Astrocyte (in vitro differentiated cells and primary cell): ENCODE measurements around the gene CD300LD. TPM values are rescaled to one million over a fixed set of nuclear protein-coding genes. Genes with fewer than 3 reads are reported as not detected.

Experiments
- DNase-seq: peaks from one replicate; pipeline ENCODE4 v3.0.0-alpha.2; 2010; ENCODE audit warnings: low read depth
- FAIRE-seq: peaks from 2 replicates; lab custom pipeline; 2011; peaks lifted over from hg19 to GRCh38; lab: Jason Lieb, UNC
- H2AFZ ChIP-seq: 2 replicates; pipeline ENCODE4 v1.6.0; 2012; ENCODE audit warnings: low read depth, low read length, inconsistent platforms
- H3K27ac ChIP-seq: 2 replicates; pipeline ENCODE4 v1.5.1; 2011; ENCODE audit warnings: low read depth, low read length, inconsistent platforms
- H3K27me3 ChIP-seq: 2 replicates; pipeline ENCODE4 v1.6.0; 2011; ENCODE audit warnings: low read length, inconsistent platforms; ENCODE audit not compliant: insufficient read depth
- H3K36me3 ChIP-seq: 2 replicates; pipeline ENCODE4 v1.5.1; 2011; ENCODE audit warnings: low read length, inconsistent platforms; ENCODE audit not compliant: insufficient read depth
- H3K4me1 ChIP-seq: 2 replicates; pipeline ENCODE4 v1.5.1; 2011; ENCODE audit warnings: low read length, inconsistent platforms; ENCODE audit not compliant: insufficient read depth
- H3K4me2 ChIP-seq: 2 replicates; pipeline ENCODE4 v1.6.0; 2012; ENCODE audit warnings: low read length, inconsistent platforms
- H3K4me3 ChIP-seq: 2 replicates; pipeline ENCODE4 v1.5.1; 2011; ENCODE audit warnings: low read depth, mild to moderate bottlenecking, low read length, inconsistent platforms; ENCODE audit not compliant: insufficient read depth
- H3K79me2 ChIP-seq: 2 replicates; pipeline ENCODE4 v1.6.0; 2012; ENCODE audit warnings: mild to moderate bottlenecking, low read length, inconsistent platforms; ENCODE audit not compliant: insufficient read depth
- H3K9ac ChIP-seq: 2 replicates; pipeline ENCODE4 v1.6.0; 2012; ENCODE audit warnings: mild to moderate bottlenecking, low read length, inconsistent platforms
- H3K9me3 ChIP-seq: 2 replicates; pipeline ENCODE4 v1.5.1; 2012; ENCODE audit warnings: low read depth, mild to moderate bottlenecking, low read length, inconsistent platforms; ENCODE audit not compliant: insufficient read depth
- H4K20me1 ChIP-seq: 2 replicates; pipeline ENCODE4 v1.6.0; 2012; ENCODE audit warnings: low read length, inconsistent platforms; ENCODE audit not compliant: insufficient read depth
- H3K27ac Mint-ChIP-seq: one replicate; pipeline ENCODE4 v1.8.0; 2021; ENCODE audit warnings: mild to moderate bottlenecking, mixed read lengths; ENCODE audit not compliant: unreplicated experiment
- H3K27me3 Mint-ChIP-seq: one replicate; pipeline ENCODE4 v1.8.0; 2021; ENCODE audit warnings: low read depth, mixed read lengths; ENCODE audit not compliant: unreplicated experiment
- H3K36me3 Mint-ChIP-seq: one replicate; pipeline ENCODE4 v1.8.0; 2021; ENCODE audit warnings: low read depth, mixed read lengths; ENCODE audit not compliant: unreplicated experiment
- H3K4me1 Mint-ChIP-seq: one replicate; pipeline ENCODE4 v1.8.0; 2021; ENCODE audit warnings: low read depth, mixed read lengths; ENCODE audit not compliant: unreplicated experiment
- H3K4me3 Mint-ChIP-seq: one replicate; pipeline ENCODE4 v1.8.0; 2021; ENCODE audit warnings: mild to moderate bottlenecking, moderate library complexity, mixed read lengths; ENCODE audit not compliant: unreplicated experiment
- H3K9me3 Mint-ChIP-seq: one replicate; pipeline ENCODE4 v1.8.0; 2021; ENCODE audit warnings: mild to moderate bottlenecking, mixed read lengths; ENCODE audit not compliant: unreplicated experiment
- CTCF ChIP-seq: IDR thresholded peaks from 2 replicates; pipeline ENCODE4 v1.5.1; 2011; ENCODE audit warnings: low read depth, mild to moderate bottlenecking, inconsistent platforms, low read length, moderate library complexity; ENCODE audit not compliant: insufficient read depth
- EZH2 ChIP-seq: IDR thresholded peaks from 2 replicates; pipeline ENCODE4 v1.6.1; 2012; ENCODE audit warnings: mild to moderate bottlenecking, low read length, inconsistent platforms; ENCODE audit not compliant: insufficient read depth
- total RNA-seq: library from RNA; stranded (reverse); gene quantifications from 2 replicates; pipeline ENCODE4 v1.2.1, GENCODE V29; 2021

The CD300LD gene
- total RNA-seq, 1 donor from 2014 or later = not detected

GRCh38 chr17:74549343-74549742 is 42.7 kb downstream of the CD300LD start:
- DNase-seq (no peak), FAIRE-seq (no peak)
- TF ChIP-seq CTCF = no peak
- no peak for TF ChIP-seq EZH2
- H3K36me3 ChIP-seq = no peaks in the 10 kb centered on the region
- no peak overlapping the region for H3K27ac ChIP-seq
- no peak overlapping the region for H3K4me2 ChIP-seq
- Mint-ChIP-seq H3K27me3 (peaks cover 35% of the 10 kb centered on the region), H3K9me3 (peaks cover 3% of the 10 kb centered on the region), H3K4me3 (no peak overlapping the region), H3K4me1 (peaks cover 9% of the 10 kb centered on the region), H3K27ac (no peak overlapping the region), H3K36me3 (no peaks in the 10 kb centered on the region)
- H3K9me3 ChIP-seq = no peaks in the 10 kb centered on the region
- no peaks in the 10 kb centered on the region for H3K27me3 ChIP-seq
- no peak overlapping the region for H3K4me3 ChIP-seq
- no peaks in the 10 kb centered on the region for H3K79me2 ChIP-seq
- no peak overlapping the region for H3K9ac ChIP-seq
- no peaks in the 10 kb centered on the region for H4K20me1 ChIP-seq
- H3K4me1 ChIP-seq = no peaks in the 10 kb centered on the region
- H2AFZ ChIP-seq = no peak overlapping the region

GRCh38 chr17:74547736-74548135 is 44.3 kb downstream of the CD300LD start:
- TF ChIP-seq EZH2 (no peak), CTCF (no peak)
- DNase-seq (no peak), FAIRE-seq (no peak)
- H3K79me2 ChIP-seq = no peaks in the 10 kb centered on the region
- peaks cover 9% of the 10 kb centered on the region for H3K4me1 Mint-ChIP-seq
- H3K9ac ChIP-seq = no peak overlapping the region
- H3K36me3 Mint-ChIP-seq = no peaks in the 10 kb centered on the region
- no peak overlapping the region for H3K4me3 Mint-ChIP-seq
- H4K20me1 ChIP-seq = no peaks in the 10 kb centered on the region
- H3K4me3 ChIP-seq = no peak overlapping the region
- H3K4me2 ChIP-seq = no peak overlapping the region
- H3K27ac Mint-ChIP-seq = no peak overlapping the region
- peaks cover 3% of the 10 kb centered on the region for H3K9me3 Mint-ChIP-seq
- no peak overlapping the region for H3K27ac ChIP-seq
- no peak overlapping the region for H2AFZ ChIP-seq
- no peaks in the 10 kb centered on the region for H3K36me3 ChIP-seq
- peaks cover 30% of the 10 kb centered on the region for H3K27me3 Mint-ChIP-seq
- H3K4me1 ChIP-seq = no peaks in the 10 kb centered on the region
- no peaks in the 10 kb centered on the region for H3K27me3 ChIP-seq
- H3K9me3 ChIP-seq = no peaks in the 10 kb centered on the region

- Histone ChIP-seq H3K4me3 (no peak overlapping the region), H2AFZ (no peak overlapping the region), H4K20me1 (no peaks in the 10 kb centered on the region), H3K27me3 (no peaks in the 10 kb centered on the region), H3K4me1 (no peaks in the 10 kb centered on the region), H3K36me3 (no peaks in the 10 kb centered on the region), H3K9me3 (no peaks in the 10 kb centered on the region), H3K27ac (no peak overlapping the region), H3K4me2 (no peak overlapping the region), H3K79me2 (no peaks in the 10 kb centered on the region), H3K9ac (no peak overlapping the region)
- no peak for TF ChIP-seq EZH2
- TF ChIP-seq CTCF = no peak
- FAIRE-seq = no peak
- no peaks in the 10 kb centered on the region for H3K36me3 Mint-ChIP-seq
- H3K4me1 Mint-ChIP-seq = peaks cover 9% of the 10 kb centered on the region
- DNase-seq = no peak
- peaks cover 29% of the 10 kb centered on the region for H3K27me3 Mint-ChIP-seq
- H3K4me3 Mint-ChIP-seq = no peak overlapping the region
- no peak overlapping the region for H3K27ac Mint-ChIP-seq
- H3K9me3 Mint-ChIP-seq = peaks cover 3% of the 10 kb centered on the region
These were observed 44.8 kb downstream of the CD300LD start for GRCh38 chr17:74547264-74547663.
